ENCODE results near the gene RAB43. TPM values are rescaled to one million over a fixed set of nuclear protein-coding genes. Genes with fewer than 3 reads are reported as not detected.

Gene RAB43
- polyA plus RNA-seq, 1 of the 3 experiments (the other 2 are of a cell fraction) = 9.5 TPM

GRCh38 chr3:129081503-129081902, 40.1 kb downstream of the RAB43 start (continued):
- TF ChIP-seq REST (IDR thresholded peaks at IDR 0.05; ENCODE audit: low read depth, low read length) (no peak), ELF1 (IDR thresholded peaks at IDR 0.05) (no peak), TAF1 (IDR thresholded peaks at IDR 0.05; ENCODE audit: borderline replicate concordance, low read depth, low read length) (no peak), RAD21 (IDR thresholded peaks at IDR 0.05; ENCODE audit: low read length) (no peak), CHD2 (IDR thresholded peaks at IDR 0.05; ENCODE audit: low read length, partially characterized antibody) (no peak), MXI1 (IDR thresholded peaks at IDR 0.05; ENCODE audit: low read depth, low read length) (no peak), TCF12 (IDR thresholded peaks at IDR 0.05) (no peak), FOXJ3 (CRISPR knock-in tag; IDR thresholded peaks at IDR 0.05) (no peak), FOXM1 (IDR thresholded peaks at IDR 0.05; ENCODE audit: low read depth) (no peak)

DNA sequence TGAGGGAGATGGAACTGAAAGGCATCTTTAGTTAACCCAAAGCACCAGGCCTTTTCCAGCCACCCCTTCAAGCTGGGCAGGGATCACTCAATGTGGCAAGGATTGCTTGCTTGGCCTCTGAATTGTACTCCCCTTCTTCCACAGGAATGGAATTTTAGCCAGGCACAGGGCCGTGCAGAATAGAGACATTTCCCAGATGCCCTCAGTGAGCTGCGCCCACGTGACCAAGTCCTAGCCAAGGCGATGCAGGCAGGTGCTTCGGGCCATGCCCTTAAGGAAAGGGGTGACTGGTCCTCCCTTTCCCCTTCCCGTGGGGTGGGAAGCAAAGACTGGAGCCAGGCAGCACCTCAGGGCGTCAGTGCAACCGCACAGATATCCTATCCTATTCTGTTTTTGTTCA, 43.1 kb downstream of the RAB43 start:
- no peak for TF ChIP-seq EZH2phosphoT487 (IDR thresholded peaks at IDR 0.05; ENCODE audit: borderline replicate concordance, low read depth)
- TF ChIP-seq RXRA (IDR thresholded peaks at IDR 0.05; ENCODE audit: borderline replicate concordance, low read depth) = no peak
- H3K9ac ChIP-seq = no peak overlapping the region
- H2AFZ ChIP-seq (ENCODE audit: low read depth) = no peak overlapping the region
- no peak overlapping the region for H3K4me2 ChIP-seq
- H3K4me3 ChIP-seq (ENCODE audit: low read depth in 2 of 2, low read length in 1 of 2) = no peak overlapping the region
- ChIA-PET CTCF (no interaction called here), POLR2A (no interaction called here)
- no peaks in the 10 kb centered on the region; a peak in 1 of 4 replicates for H3K4me1 ChIP-seq (ENCODE audit: control insufficient read depth in 1 of 2, insufficient read depth in 2 of 2, low read depth in 1 of 2, low read length in 1 of 2)
- H3F3A ChIP-seq (replicated peaks; ENCODE audit: insufficient read depth) = no peaks in the 10 kb centered on the region
- no peaks in the 10 kb centered on the region for H4K20me1 ChIP-seq (ENCODE audit: insufficient read depth)
- no peak for DNase-seq
- H3K9me3 ChIP-seq = no peaks in the 10 kb centered on the region
- H3K36me3 ChIP-seq (replicated peaks in 1 of 2; ENCODE audit: control insufficient read depth in 1 of 2, insufficient read depth in 2 of 2, low read length in 1 of 2) = no peaks in the 10 kb centered on the region
- no peaks in the 10 kb centered on the region for H3K79me2 ChIP-seq (ENCODE audit: insufficient read depth)
- WGBS (ENCODE audit: low lambda C conversion rate) = 75% methylated on average over 7 of the region's 8 CpGs
- no peaks in the 10 kb centered on the region for H3K9me2 ChIP-seq
- H3K27ac ChIP-seq (ENCODE audit: low read depth in 2 of 2, low read length in 1 of 2) = no peak overlapping the region
- H3K27me3 ChIP-seq (ENCODE audit: insufficient read depth) = no peaks in the 10 kb centered on the region

DNA sequence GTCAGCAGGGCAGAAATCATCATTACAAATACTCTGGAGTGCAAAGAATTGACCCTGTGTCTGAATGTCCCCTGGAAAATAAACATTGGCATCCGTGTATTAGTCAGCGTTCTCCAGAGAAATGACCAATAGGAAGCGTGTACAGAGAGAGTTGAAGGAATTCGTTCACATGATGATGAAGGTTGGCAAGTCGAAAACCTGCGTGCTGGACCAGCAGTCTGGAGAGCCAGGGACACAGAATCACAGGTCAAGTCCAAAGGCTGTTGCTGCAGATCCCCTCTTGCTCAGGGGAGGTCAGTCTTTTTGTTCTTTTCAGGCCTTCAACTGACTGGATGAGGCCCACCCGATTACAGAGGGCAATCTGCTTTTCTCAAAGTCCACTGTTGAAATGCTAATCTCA, 44.4 kb downstream of the RAB43 start:
- no peak overlapping the region for H3K9ac ChIP-seq
- H3F3A ChIP-seq (replicated peaks; ENCODE audit: insufficient read depth) = no peaks in the 10 kb centered on the region
- no peaks in the 10 kb centered on the region for H3K79me2 ChIP-seq (ENCODE audit: insufficient read depth)
- CTCF ChIA-PET = no interaction called here
- H3K4me2 ChIP-seq = no peak overlapping the region
- H3K27ac ChIP-seq (ENCODE audit: low read depth in 2 of 2, low read length in 1 of 2) = no peak overlapping the region
- no peak for DNase-seq
- H3K36me3 ChIP-seq (replicated peaks in 1 of 2; ENCODE audit: control insufficient read depth in 1 of 2, insufficient read depth in 2 of 2, low read length in 1 of 2) = no peaks in the 10 kb centered on the region
- H3K4me3 ChIP-seq (ENCODE audit: low read depth in 2 of 2, low read length in 1 of 2) = no peak overlapping the region
- H3K27me3 ChIP-seq (ENCODE audit: insufficient read depth) = no peaks in the 10 kb centered on the region
- H3K4me1 ChIP-seq (ENCODE audit: control insufficient read depth in 1 of 2, insufficient read depth in 2 of 2, low read depth in 1 of 2, low read length in 1 of 2) = no peaks in the 10 kb centered on the region; a peak in 1 of 4 replicates
- H4K20me1 ChIP-seq (ENCODE audit: insufficient read depth) = no peaks in the 10 kb centered on the region
- POLR2A ChIA-PET = no interaction called here
- H3K9me2 ChIP-seq = no peaks in the 10 kb centered on the region
- WGBS (ENCODE audit: low lambda C conversion rate) = 76% methylated on average over 7 of the region's 7 CpGs
- H3K9me3 ChIP-seq = no peaks in the 10 kb centered on the region
- no peak overlapping the region for H2AFZ ChIP-seq (ENCODE audit: low read depth)
- TF ChIP-seq FOXJ3 (CRISPR knock-in tag; IDR thresholded peaks at IDR 0.05) (no peak), RCOR1 (IDR thresholded peaks at IDR 0.05; ENCODE audit: low read length) (no peak), POLR2AphosphoS5 (IDR thresholded peaks at IDR 0.05; ENCODE audit: low read depth, low read length) (no peak), REST (IDR thresholded peaks at IDR 0.05; ENCODE audit: low read depth, low read length) (no peak), PBX3 (IDR thresholded peaks at IDR 0.05) (no peak), FOXM1 (IDR thresholded peaks at IDR 0.05; ENCODE audit: low read depth) (no peak)
- TF ChIP-seq, protein P1, sequence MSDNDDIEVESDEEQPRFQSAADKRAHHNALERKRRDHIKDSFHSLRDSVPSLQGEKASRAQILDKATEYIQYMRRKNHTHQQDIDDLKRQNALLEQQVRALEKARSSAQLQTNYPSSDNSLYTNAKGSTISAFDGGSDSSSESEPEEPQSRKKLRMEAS (IDR thresholded peaks at IDR 0.05; ENCODE audit: low read depth) = no peak
- TF ChIP-seq, protein P2, sequence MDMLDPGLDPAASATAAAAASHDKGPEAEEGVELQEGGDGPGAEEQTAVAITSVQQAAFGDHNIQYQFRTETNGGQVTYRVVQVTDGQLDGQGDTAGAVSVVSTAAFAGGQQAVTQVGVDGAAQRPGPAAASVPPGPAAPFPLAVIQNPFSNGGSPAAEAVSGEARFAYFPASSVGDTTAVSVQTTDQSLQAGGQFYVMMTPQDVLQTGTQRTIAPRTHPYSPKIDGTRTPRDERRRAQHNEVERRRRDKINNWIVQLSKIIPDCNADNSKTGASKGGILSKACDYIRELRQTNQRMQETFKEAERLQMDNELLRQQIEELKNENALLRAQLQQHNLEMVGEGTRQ (IDR thresholded peaks at IDR 0.05; ENCODE audit: borderline replicate concordance, low read depth, low read length) = no peak
